Stomach smooth muscle (tissue), 2 donors: ENCODE measurements around the gene PLRG1.

Experiments
- H3K27ac ChIP-seq: one replicate; pipeline ENCODE4 v1.7.0; 2013; ENCODE audit warnings: mild to moderate bottlenecking, low read length, inconsistent platforms
- H3K27me3 ChIP-seq, 2 donors: one replicate each; pipeline ENCODE4 v1.7.0; 2013; ENCODE audit warnings: low read length in 2 of 2; ENCODE audit not compliant: insufficient read depth in 2 of 2, control insufficient read depth in 1 of 2
- H3K36me3 ChIP-seq, 2 donors: one replicate each; pipeline ENCODE4 v1.7.0; 2013; ENCODE audit warnings: low read length in 2 of 2; ENCODE audit not compliant: control insufficient read depth in 2 of 2, insufficient read depth in 2 of 2
- H3K4me1 ChIP-seq: one replicate; pipeline ENCODE4 v1.7.0; 2013; ENCODE audit warnings: low read length; ENCODE audit not compliant: control insufficient read depth, insufficient read depth
- H3K4me3 ChIP-seq, 2 donors: one replicate each; pipeline ENCODE4 v1.7.0; 2013; ENCODE audit warnings: low read length in 2 of 2
- H3K9ac ChIP-seq, 2 donors: one replicate each; pipeline ENCODE4 v1.7.0; 2013; ENCODE audit warnings: low read length in 2 of 2, mild to moderate bottlenecking in 1 of 2
- H3K9me3 ChIP-seq, 2 donors: one replicate each; pipeline ENCODE4 v1.7.0; 2013; ENCODE audit warnings: low read length in 2 of 2; ENCODE audit not compliant: control insufficient read depth in 2 of 2
- donor health status: healthy.
- donor health status: Pancreatic carcinoma.

The PLRG1 gene

GRCh38 chr4:154588198-154588597 is 38.0 kb upstream of the PLRG1 start:
- no peak overlapping the region for H3K9ac ChIP-seq

DNA sequence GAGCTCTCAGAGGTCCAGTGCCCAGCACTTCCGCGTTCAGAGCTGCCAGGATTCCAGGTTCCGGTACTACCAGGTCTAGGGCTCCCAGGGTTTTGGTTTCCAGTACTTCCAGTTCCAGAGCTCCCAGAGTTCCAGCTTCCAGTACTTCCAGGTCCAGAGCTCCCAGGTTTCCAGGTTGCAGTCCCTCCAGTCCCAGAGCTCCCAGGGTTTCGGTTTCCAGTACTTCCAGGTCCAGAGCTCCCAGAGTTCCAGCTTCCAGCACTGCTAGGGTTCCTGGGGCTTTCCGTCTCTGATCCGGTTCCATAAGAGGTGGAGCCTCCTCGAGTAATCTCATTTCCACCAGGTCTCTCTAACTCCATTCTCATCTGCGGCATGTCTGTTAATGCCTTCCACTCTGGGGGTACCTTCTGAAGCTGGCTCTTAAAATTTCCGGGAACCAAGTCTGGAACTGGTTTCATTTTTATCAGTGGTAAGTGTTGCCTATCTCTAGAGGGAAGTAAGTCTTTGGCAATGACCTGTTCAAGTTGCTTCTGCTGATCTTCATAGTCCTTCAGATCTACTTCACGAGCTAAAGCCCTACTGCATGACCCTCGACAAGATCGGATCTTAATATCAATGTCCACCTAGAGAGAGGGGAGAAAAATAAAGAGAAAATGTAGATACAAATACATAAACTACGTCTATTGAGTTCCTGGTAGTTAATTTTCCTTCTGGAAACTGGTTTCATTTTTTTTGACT is 36.3 kb upstream of the PLRG1 start:
- no peak overlapping the region for H3K9ac ChIP-seq
- H3K27me3 ChIP-seq, result no peaks in the 10 kb centered on the region
- H3K9me3 ChIP-seq, result no peaks in the 10 kb centered on the region
- H3K4me3 ChIP-seq, result no peak overlapping the region
- no peaks in the 10 kb centered on the region for H3K36me3 ChIP-seq
- no peaks in the 10 kb centered on the region for H3K4me1 ChIP-seq
- no peak overlapping the region for H3K27ac ChIP-seq

More at GRCh38 chr4:154588198-154588597, 38.0 kb upstream of the PLRG1 start:
- no peaks in the 10 kb centered on the region for H3K36me3 ChIP-seq
- H3K4me1 ChIP-seq, result no peaks in the 10 kb centered on the region
- H3K4me3 ChIP-seq, result no peak overlapping the region
- H3K9me3 ChIP-seq, result no peaks in the 10 kb centered on the region
- H3K27me3 ChIP-seq, result no peaks in the 10 kb centered on the region
- H3K27ac ChIP-seq, result no peak overlapping the region

- Histone ChIP-seq H3K4me3 (no peak overlapping the region), H3K4me1 (no peaks in the 10 kb centered on the region), H3K36me3 (no peaks in the 10 kb centered on the region), H3K9me3 (no peaks in the 10 kb centered on the region), H3K27ac (no peak overlapping the region), H3K9ac (no peak overlapping the region), H3K27me3 (no peaks in the 10 kb centered on the region)
These were observed 35.3 kb upstream of the PLRG1 start for GRCh38 chr4:154585369-154586018.

- Histone ChIP-seq H3K9ac (no peak overlapping the region), H3K4me1 (no peaks in the 10 kb centered on the region), H3K9me3 (no peaks in the 10 kb centered on the region), H3K36me3 (no peaks in the 10 kb centered on the region), H3K27ac (no peak overlapping the region), H3K27me3 (no peaks in the 10 kb centered on the region), H3K4me3 (no peak overlapping the region)
These were observed 34.1 kb upstream of the PLRG1 start for GRCh38 chr4:154584259-154584658.

- H3K9me3 ChIP-seq, result no peaks in the 10 kb centered on the region
- H3K9ac ChIP-seq, result no peak overlapping the region
- H3K27ac ChIP-seq, result no peak overlapping the region
- no peaks in the 10 kb centered on the region for H3K4me1 ChIP-seq
- H3K27me3 ChIP-seq, result no peaks in the 10 kb centered on the region
- no peaks in the 10 kb centered on the region for H3K36me3 ChIP-seq
- no peak overlapping the region for H3K4me3 ChIP-seq
These were observed 33.5 kb upstream of the PLRG1 start for GRCh38 chr4:154583677-154584076.

DNA sequence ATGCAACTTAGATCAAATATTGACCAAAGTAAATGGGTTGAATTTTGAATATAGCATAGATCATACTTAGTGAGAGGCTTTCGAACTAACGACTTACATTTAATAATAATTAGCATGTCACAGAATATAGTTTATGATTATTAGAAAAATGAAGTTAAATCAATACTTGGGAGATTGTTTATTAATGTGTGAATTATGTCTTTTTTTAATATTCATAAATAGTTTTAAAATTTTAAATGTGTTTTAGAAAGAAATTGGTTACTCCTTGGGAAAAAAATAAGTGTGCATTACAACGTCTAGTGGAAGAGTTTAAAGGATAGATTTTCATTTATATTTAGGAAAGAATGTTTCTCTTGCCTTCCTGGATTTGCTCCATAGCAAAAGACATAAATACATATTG is 33.0 kb upstream of the PLRG1 start:
- Histone ChIP-seq H3K4me1 (no peaks in the 10 kb centered on the region), H3K9me3 (no peaks in the 10 kb centered on the region), H3K27ac (no peak overlapping the region)

DNA sequence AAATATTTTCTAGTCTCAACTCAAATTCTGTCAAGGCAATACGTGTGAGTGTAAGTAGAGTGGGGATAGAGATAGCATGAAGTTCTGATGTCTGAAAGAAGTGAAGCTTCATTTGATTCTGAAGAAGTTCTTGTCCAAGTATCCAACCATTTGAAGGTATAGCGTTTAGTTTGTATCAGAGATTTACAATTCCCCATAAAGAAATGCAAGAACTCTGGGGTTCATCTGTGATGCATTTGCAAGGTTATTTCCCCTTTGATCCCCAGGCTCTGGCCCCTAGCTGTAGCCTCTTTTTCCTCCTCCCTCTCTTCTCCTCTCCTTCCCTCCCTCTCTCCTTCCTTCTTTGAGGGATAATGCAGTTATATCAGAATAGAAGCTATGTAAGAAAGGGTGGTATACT is 32.5 kb upstream of the PLRG1 start:
- Histone ChIP-seq H3K4me1 (no peaks in the 10 kb centered on the region), H3K9ac (no peak overlapping the region), H3K36me3 (no peaks in the 10 kb centered on the region), H3K27me3 (no peaks in the 10 kb centered on the region), H3K9me3 (no peaks in the 10 kb centered on the region), H3K27ac (no peak overlapping the region), H3K4me3 (no peak overlapping the region)

More for the DNA sequence above, 33.0 kb upstream of the PLRG1 start:
- no peaks in the 10 kb centered on the region for H3K27me3 ChIP-seq
- H3K4me3 ChIP-seq, result no peak overlapping the region
- H3K36me3 ChIP-seq, result no peaks in the 10 kb centered on the region
- no peak overlapping the region for H3K9ac ChIP-seq

GRCh38 chr4:154579927-154580326 is 29.7 kb upstream of the PLRG1 start:
- no peaks in the 10 kb centered on the region for H3K36me3 ChIP-seq
- H3K9me3 ChIP-seq, result no peaks in the 10 kb centered on the region
- H3K27me3 ChIP-seq, result no peaks in the 10 kb centered on the region
- H3K4me3 ChIP-seq, result no peak overlapping the region
- H3K9ac ChIP-seq, result no peak overlapping the region
- H3K4me1 ChIP-seq, result no peaks in the 10 kb centered on the region
- no peak overlapping the region for H3K27ac ChIP-seq

DNA sequence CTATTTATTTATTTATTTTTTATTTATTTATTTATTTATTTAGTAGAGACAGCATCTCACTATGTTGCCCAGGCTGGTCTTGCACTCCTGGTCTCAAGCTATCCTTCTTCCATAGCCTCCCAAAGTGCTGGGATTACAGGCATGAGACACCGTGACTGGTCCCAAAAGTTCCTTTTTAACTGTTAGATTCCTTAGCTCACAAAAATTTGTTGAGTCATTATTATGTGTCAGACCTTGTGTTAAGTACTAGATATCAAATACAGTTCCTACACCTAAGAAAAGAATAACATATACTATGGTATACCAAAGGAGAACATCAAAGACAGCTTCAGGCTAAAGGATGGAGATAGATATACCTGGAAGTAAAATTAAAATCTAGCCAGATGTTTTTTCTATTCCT is 28.7 kb upstream of the PLRG1 start:
- Histone ChIP-seq H3K9me3 (no peaks in the 10 kb centered on the region), H3K4me3 (no peak overlapping the region), H3K27me3 (no peaks in the 10 kb centered on the region), H3K27ac (no peak overlapping the region), H3K4me1 (no peaks in the 10 kb centered on the region), H3K9ac (no peak overlapping the region), H3K36me3 (no peaks in the 10 kb centered on the region)

DNA sequence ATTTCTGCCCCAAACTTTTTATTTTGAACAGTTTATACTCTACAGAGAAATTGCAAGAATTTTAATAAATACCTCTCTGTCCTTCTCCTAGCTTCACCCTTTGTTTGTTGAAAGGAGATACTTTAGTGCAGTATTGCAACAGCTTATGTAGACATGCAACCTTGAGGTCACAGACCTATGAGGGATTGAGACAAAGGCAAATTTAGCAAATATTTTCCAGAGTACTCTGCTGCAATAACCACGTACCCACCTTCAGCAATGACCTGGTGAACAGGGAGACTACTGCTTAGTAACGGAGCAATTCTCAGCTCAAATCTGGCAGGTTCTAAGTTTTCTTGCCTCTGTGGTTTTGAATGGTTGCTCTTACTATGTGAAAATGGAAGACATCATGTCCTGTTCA is 27.1 kb upstream of the PLRG1 start:
- Histone ChIP-seq H3K27me3 (no peaks in the 10 kb centered on the region), H3K36me3 (no peaks in the 10 kb centered on the region), H3K27ac (no peak overlapping the region), H3K4me1 (no peaks in the 10 kb centered on the region), H3K9me3 (no peaks in the 10 kb centered on the region), H3K9ac (no peak overlapping the region), H3K4me3 (no peak overlapping the region)

GRCh38 chr4:154574311-154574710 is 24.1 kb upstream of the PLRG1 start:
- Histone ChIP-seq H3K9me3 (no peaks in the 10 kb centered on the region), H3K27ac (no peak overlapping the region), H3K27me3 (no peaks in the 10 kb centered on the region), H3K4me3 (no peak overlapping the region), H3K36me3 (no peaks in the 10 kb centered on the region), H3K9ac (no peak overlapping the region), H3K4me1 (no peaks in the 10 kb centered on the region)
